Osteoblast (primary cell): ENCODE measurements around the gene GRK3. TPM values are rescaled to one million over a fixed set of nuclear protein-coding genes. Genes with fewer than 3 reads are reported as not detected.

ENCODE experiments used
- DNase-seq: peaks from one replicate; pipeline ENCODE4 v3.0.0; 2011; ENCODE audit warnings: low spot score, mixed read lengths; ENCODE audit not compliant: insufficient read length; ENCODE audit errors: missing footprints
- H2AFZ ChIP-seq: 2 replicates; pipeline ENCODE4 v1.6.0; 2011; ENCODE audit warnings: mild to moderate bottlenecking, low read length
- H3K27ac ChIP-seq: 2 replicates; pipeline ENCODE4 v1.5.1; 2011; ENCODE audit warnings: mild to moderate bottlenecking, low read depth, low read length, moderate library complexity
- H3K27me3 ChIP-seq: 2 replicates; pipeline ENCODE4 v1.6.0; 2012; ENCODE audit warnings: mild to moderate bottlenecking, control low read depth, inconsistent platforms, low read length, moderate library complexity; ENCODE audit not compliant: insufficient read depth
- H3K36me3 ChIP-seq: 2 replicates; pipeline ENCODE4 v1.5.1; 2011; ENCODE audit warnings: mild to moderate bottlenecking, low read length, control low read depth, moderate library complexity; ENCODE audit not compliant: insufficient read depth
- H3K4me1 ChIP-seq: 2 replicates; pipeline ENCODE4 v1.5.1; 2011; ENCODE audit warnings: mild to moderate bottlenecking, low read length, control low read depth, moderate library complexity; ENCODE audit not compliant: insufficient read depth
- H3K4me2 ChIP-seq: 2 replicates; pipeline ENCODE4 v1.6.0; 2011; ENCODE audit warnings: mild to moderate bottlenecking, low read length; ENCODE audit not compliant: insufficient read depth
- H3K4me3 ChIP-seq: fragments of 200-600 bp; sonication (generic); 3 replicates; pipeline ENCODE4 v1.5.1; 2012; ENCODE audit warnings: mild to moderate bottlenecking, low read length, inconsistent platforms; ENCODE audit not compliant: insufficient read depth
- H3K79me2 ChIP-seq: 2 replicates; pipeline ENCODE4 v1.6.0; 2012; ENCODE audit warnings: mild to moderate bottlenecking, low read length, control low read depth, inconsistent platforms; ENCODE audit not compliant: insufficient read depth
- H3K9me3 ChIP-seq: 2 replicates; pipeline ENCODE4 v1.5.1; 2011; ENCODE audit warnings: low read depth, low read length, control low read depth
- H4K20me1 ChIP-seq: 2 replicates; pipeline ENCODE4 v1.6.0; 2012; ENCODE audit warnings: mild to moderate bottlenecking, low read length, control low read depth; ENCODE audit not compliant: insufficient read depth
- total RNA-seq: library from RNA; depleted of rRNA; stranded (reverse); fragments of >200 nt; gene quantifications from 2 replicates; pipeline ENCODE4 v1.2.3, GENCODE V29; 2012
- TF ChIP-seq, protein P1 (sequence below): IDR thresholded peaks from 2 replicates; pipeline ENCODE4 v1.5.1; 2011; ENCODE audit warnings: mild to moderate bottlenecking, low read depth, low read length, moderate library complexity; ENCODE audit errors: extremely low read depth

Gene GRK3
- total RNA-seq, 1 donor, result 1.8 TPM

DNA sequence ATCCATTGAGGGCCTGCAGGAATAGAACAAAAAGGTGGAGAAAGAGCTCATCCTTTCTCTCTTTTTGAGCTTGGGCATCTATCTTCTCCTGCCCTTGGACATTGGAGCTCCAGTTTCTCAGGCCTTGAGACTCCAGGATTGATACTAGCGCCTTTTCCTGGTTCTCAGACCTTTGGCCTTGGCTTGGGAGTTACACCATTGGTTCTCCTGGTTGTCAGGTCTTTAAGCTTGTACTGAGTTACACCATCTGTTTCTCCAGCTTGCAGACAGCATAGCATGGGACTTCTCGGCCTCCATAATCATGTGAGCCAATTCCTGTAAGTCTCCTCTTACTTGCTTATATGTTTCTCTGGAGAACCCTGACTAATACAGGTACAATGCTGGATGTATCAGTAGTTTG lies 72.6 kb downstream of the GRK3 start:
- no peaks in the 10 kb centered on the region for H4K20me1 ChIP-seq
- H3K4me1 ChIP-seq, result no peaks in the 10 kb centered on the region
- no peaks in the 10 kb centered on the region for H3K79me2 ChIP-seq
- DNase-seq, result no peak
- no peak overlapping the region for H3K4me3 ChIP-seq
- no peak overlapping the region for H3K4me2 ChIP-seq
- no peaks in the 10 kb centered on the region for H3K9me3 ChIP-seq
- no peaks in the 10 kb centered on the region for H3K36me3 ChIP-seq
- H3K27ac ChIP-seq, result no peak overlapping the region
- no peak overlapping the region for H2AFZ ChIP-seq
- H3K27me3 ChIP-seq, result no peaks in the 10 kb centered on the region
- TF ChIP-seq, protein P1, sequence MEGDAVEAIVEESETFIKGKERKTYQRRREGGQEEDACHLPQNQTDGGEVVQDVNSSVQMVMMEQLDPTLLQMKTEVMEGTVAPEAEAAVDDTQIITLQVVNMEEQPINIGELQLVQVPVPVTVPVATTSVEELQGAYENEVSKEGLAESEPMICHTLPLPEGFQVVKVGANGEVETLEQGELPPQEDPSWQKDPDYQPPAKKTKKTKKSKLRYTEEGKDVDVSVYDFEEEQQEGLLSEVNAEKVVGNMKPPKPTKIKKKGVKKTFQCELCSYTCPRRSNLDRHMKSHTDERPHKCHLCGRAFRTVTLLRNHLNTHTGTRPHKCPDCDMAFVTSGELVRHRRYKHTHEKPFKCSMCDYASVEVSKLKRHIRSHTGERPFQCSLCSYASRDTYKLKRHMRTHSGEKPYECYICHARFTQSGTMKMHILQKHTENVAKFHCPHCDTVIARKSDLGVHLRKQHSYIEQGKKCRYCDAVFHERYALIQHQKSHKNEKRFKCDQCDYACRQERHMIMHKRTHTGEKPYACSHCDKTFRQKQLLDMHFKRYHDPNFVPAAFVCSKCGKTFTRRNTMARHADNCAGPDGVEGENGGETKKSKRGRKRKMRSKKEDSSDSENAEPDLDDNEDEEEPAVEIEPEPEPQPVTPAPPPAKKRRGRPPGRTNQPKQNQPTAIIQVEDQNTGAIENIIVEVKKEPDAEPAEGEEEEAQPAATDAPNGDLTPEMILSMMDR, result no peak

DNA sequence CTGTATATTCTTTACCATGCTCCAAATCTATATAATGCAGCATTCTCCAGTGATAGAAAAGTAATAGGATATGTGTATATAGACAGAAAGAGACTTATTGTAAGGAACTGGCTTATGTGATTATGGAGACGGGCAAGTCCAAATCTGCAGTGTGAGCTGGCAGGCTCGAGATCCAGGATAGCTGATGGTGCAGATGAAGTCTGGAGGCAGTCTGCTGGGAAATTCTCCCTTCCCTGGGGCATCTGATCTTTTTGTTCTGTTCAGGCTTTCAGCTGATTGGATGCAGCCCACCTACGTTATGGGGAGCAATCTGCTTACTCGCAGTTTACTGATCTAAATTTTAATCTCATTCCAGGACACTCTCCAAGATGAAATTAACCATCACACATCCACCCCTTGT lies 73.2 kb downstream of the GRK3 start:
- H3K27ac ChIP-seq, result no peak overlapping the region
- no peak overlapping the region for H3K4me2 ChIP-seq
- H3K4me3 ChIP-seq, result no peak overlapping the region
- DNase-seq, result no peak
- no peak overlapping the region for H2AFZ ChIP-seq
- no peaks in the 10 kb centered on the region for H3K4me1 ChIP-seq
- H3K27me3 ChIP-seq, result no peaks in the 10 kb centered on the region
- no peaks in the 10 kb centered on the region for H3K9me3 ChIP-seq
- TF ChIP-seq, protein P1, result no peak
- no peaks in the 10 kb centered on the region for H3K36me3 ChIP-seq
- no peaks in the 10 kb centered on the region for H4K20me1 ChIP-seq
- H3K79me2 ChIP-seq, result no peaks in the 10 kb centered on the region

DNA sequence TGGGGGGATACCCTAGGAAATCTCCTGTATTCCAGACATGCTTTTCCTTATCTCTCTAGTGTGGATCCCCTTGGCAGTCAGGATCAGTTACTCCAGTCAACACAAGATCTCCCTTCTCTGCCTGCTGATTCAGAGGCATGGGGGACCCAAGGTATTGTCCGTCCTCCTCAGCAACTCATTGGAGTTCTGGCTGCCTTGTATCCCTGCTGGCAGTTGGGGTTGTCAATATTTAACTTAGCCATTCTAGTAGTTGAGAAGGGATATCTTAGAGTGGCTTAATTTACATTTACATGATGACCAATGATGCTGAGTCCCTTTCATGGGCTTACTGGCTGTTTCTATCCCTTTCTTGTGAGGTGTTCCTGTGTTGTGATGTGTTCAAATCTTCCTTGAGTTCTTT lies 74.2 kb downstream of the GRK3 start:
- no peaks in the 10 kb centered on the region for H3K27me3 ChIP-seq
- no peak for DNase-seq
- H3K79me2 ChIP-seq, result no peaks in the 10 kb centered on the region
- peaks cover under 1% of the 10 kb centered on the region for H3K4me1 ChIP-seq
- H2AFZ ChIP-seq, result no peak overlapping the region
- H3K36me3 ChIP-seq, result no peaks in the 10 kb centered on the region
- H3K4me3 ChIP-seq, result no peak overlapping the region
- H4K20me1 ChIP-seq, result no peaks in the 10 kb centered on the region
- no peaks in the 10 kb centered on the region for H3K9me3 ChIP-seq
- no peak overlapping the region for H3K27ac ChIP-seq
- TF ChIP-seq, protein P1, result no peak
- no peak overlapping the region for H3K4me2 ChIP-seq

DNA sequence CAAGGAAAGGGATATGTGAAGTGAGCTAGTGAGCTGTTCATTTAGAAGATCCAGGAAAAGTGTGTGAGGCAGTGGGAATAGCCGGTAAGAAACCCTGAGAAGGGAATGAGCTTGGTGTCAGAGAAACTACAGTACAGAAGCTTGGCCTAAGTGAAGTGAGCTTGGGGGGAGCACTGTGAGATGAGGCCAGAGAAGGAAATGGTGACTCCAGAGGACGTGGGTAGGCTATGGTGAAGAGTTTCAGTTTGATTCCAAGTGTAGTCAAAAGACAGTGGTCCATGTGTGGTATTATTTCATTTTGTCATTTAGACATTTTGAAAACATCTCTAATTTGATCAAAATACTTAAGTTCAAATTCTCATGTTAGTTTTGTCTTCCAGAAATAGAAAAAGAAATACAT lies 77.2 kb downstream of the GRK3 start:
- TF ChIP-seq, protein P1, result no peak
- H3K27ac ChIP-seq, result no peak overlapping the region
- no peak overlapping the region for H2AFZ ChIP-seq
- no peaks in the 10 kb centered on the region for H3K79me2 ChIP-seq
- H3K4me3 ChIP-seq, result no peak overlapping the region
- H3K4me1 ChIP-seq, result peaks cover 29% of the 10 kb centered on the region
- no peak for DNase-seq
- H3K36me3 ChIP-seq, result no peaks in the 10 kb centered on the region
- no peaks in the 10 kb centered on the region for H3K9me3 ChIP-seq
- no peaks in the 10 kb centered on the region for H3K27me3 ChIP-seq
- H4K20me1 ChIP-seq, result no peaks in the 10 kb centered on the region
- no peak overlapping the region for H3K4me2 ChIP-seq
